Effector memory CD4-positive, alpha-beta T cell (primary cell): Measurements from ENCODE around the gene DNAJC4.

Experiments used
- DNase-seq, 3 donors: peaks; one replicate each; pipeline ENCODE4 v3.0.0-alpha.2; 2020
- H3K27ac ChIP-seq: 2 replicates; pipeline ENCODE4 v1.7.0; 2013; ENCODE audit warnings: mild to moderate bottlenecking, low read length, moderate library complexity; ENCODE audit not compliant: insufficient read depth, poor library complexity, severe bottlenecking
- H3K27me3 ChIP-seq: replicated peaks from 2 replicates; pipeline ENCODE4 v1.7.0; 2013; ENCODE audit warnings: mild to moderate bottlenecking, low read length; ENCODE audit not compliant: insufficient read depth, control insufficient read depth, poor library complexity, severe bottlenecking
- H3K36me3 ChIP-seq: 2 replicates; pipeline ENCODE4 v1.7.0; 2013; ENCODE audit warnings: mild to moderate bottlenecking, low read length, moderate library complexity; ENCODE audit not compliant: control insufficient read depth, insufficient read depth
- H3K4me1 ChIP-seq: 2 replicates; pipeline ENCODE4 v1.7.0; 2013; ENCODE audit warnings: low read length, mild to moderate bottlenecking; ENCODE audit not compliant: control insufficient read depth, insufficient read depth, poor library complexity, severe bottlenecking
- H3K4me3 ChIP-seq: 2 replicates; pipeline ENCODE4 v1.7.0; 2013; ENCODE audit warnings: low read length, low read depth, mild to moderate bottlenecking; ENCODE audit not compliant: insufficient read depth, poor library complexity, severe bottlenecking
- H3K9me3 ChIP-seq: 2 replicates; pipeline ENCODE4 v1.7.0; 2013; ENCODE audit warnings: mild to moderate bottlenecking, low read length, moderate library complexity; ENCODE audit not compliant: control insufficient read depth

The DNAJC4 gene

GRCh38 chr11:64237484-64237951, 7.2 kb downstream of the DNAJC4 start:
- H3K36me3 ChIP-seq = no peaks in the 10 kb centered on the region
- peaks cover 34% of the 10 kb centered on the region for H3K4me1 ChIP-seq
- no peaks in the 10 kb centered on the region for H3K27me3 ChIP-seq
- DNase-seq = no peak
- H3K27ac ChIP-seq = no peak overlapping the region
- no peaks in the 10 kb centered on the region for H3K9me3 ChIP-seq
- no peak overlapping the region for H3K4me3 ChIP-seq

GRCh38 chr11:64238076-64238475, 7.7 kb downstream of the DNAJC4 start:
- H3K4me1 ChIP-seq = peaks cover 36% of the 10 kb centered on the region

GRCh38 chr11:64238999-64239398, 8.7 kb downstream of the DNAJC4 start:
- Histone ChIP-seq H3K27me3 (no peaks in the 10 kb centered on the region), H3K36me3 (no peaks in the 10 kb centered on the region), H3K9me3 (no peaks in the 10 kb centered on the region), H3K4me1 (peaks cover 31% of the 10 kb centered on the region), H3K4me3 (no peak overlapping the region), H3K27ac (no peak overlapping the region)
- DNase-seq = no peak

More at GRCh38 chr11:64238076-64238475, 7.7 kb downstream of the DNAJC4 start:
- Histone ChIP-seq H3K27ac (no peak overlapping the region), H3K4me3 (no peak overlapping the region), H3K27me3 (no peaks in the 10 kb centered on the region), H3K9me3 (no peaks in the 10 kb centered on the region), H3K36me3 (no peaks in the 10 kb centered on the region)
- no peak for DNase-seq

- Histone ChIP-seq H3K9me3 (no peaks in the 10 kb centered on the region), H3K36me3 (no peaks in the 10 kb centered on the region), H3K27me3 (no peaks in the 10 kb centered on the region), H3K4me1 (peaks cover 32% of the 10 kb centered on the region), H3K4me3 (no peak overlapping the region), H3K27ac (peak overlapping the region; percentile 99)
- DNase-seq = no peak
Observed at GRCh38 chr11:64239662-64240434, 9.5 kb downstream of the DNAJC4 start.

- DNase-seq = peak; percentile 97 to 98 (median 98)
- H3K4me1 ChIP-seq = peaks cover 32% of the 10 kb centered on the region
- H3K9me3 ChIP-seq = no peaks in the 10 kb centered on the region
- H3K27ac ChIP-seq = peak within 1 kb of the TSS; percentile 99
- H3K4me3 ChIP-seq = peak within 1 kb of the TSS; percentile 89
- H3K36me3 ChIP-seq = no peaks in the 10 kb centered on the region
- H3K27me3 ChIP-seq = no peaks in the 10 kb centered on the region
Observed at GRCh38 chr11:64240435-64241240, 10.3 kb downstream of the DNAJC4 start, which contains the start of gene FKBP2. Gene FKBP2 (plus strand): TSS chr11:64241095. CDS start chr11:64242388, 1,293 bp downstream.

- no peaks in the 10 kb centered on the region for H3K9me3 ChIP-seq
- DNase-seq = peak; percentile 99 to 100 (median 99)
- peak overlapping the region; percentile 99 for H3K27ac ChIP-seq
- no peaks in the 10 kb centered on the region for H3K36me3 ChIP-seq
- peaks cover 32% of the 10 kb centered on the region for H3K4me1 ChIP-seq
- peak overlapping the region; percentile 89 for H3K4me3 ChIP-seq
- no peaks in the 10 kb centered on the region for H3K27me3 ChIP-seq
Observed at GRCh38 chr11:64241241-64241490, 10.8 kb downstream of the DNAJC4 start.

GRCh38 chr11:64241491-64242374, 11.4 kb downstream of the DNAJC4 start:
- Histone ChIP-seq H3K9me3 (no peaks in the 10 kb centered on the region), H3K4me1 (peaks cover 33% of the 10 kb centered on the region), H3K36me3 (no peaks in the 10 kb centered on the region), H3K27me3 (no peaks in the 10 kb centered on the region), H3K4me3 (peak overlapping the region; percentile 89), H3K27ac (peak overlapping the region; percentile 99)
- DNase-seq = no peak

GRCh38 chr11:64243236-64243854, 13.0 kb downstream of the DNAJC4 start:
- no peaks in the 10 kb centered on the region for H3K27me3 ChIP-seq
- H3K27ac ChIP-seq = peak overlapping the region; percentile 19
- no peak for DNase-seq
- H3K36me3 ChIP-seq = no peaks in the 10 kb centered on the region
- H3K9me3 ChIP-seq = no peaks in the 10 kb centered on the region
- no peak overlapping the region for H3K4me3 ChIP-seq
- H3K4me1 ChIP-seq = peaks cover 40% of the 10 kb centered on the region

- no peak for DNase-seq
- peaks cover 40% of the 10 kb centered on the region for H3K4me1 ChIP-seq
- no peaks in the 10 kb centered on the region for H3K9me3 ChIP-seq
- H3K36me3 ChIP-seq = no peaks in the 10 kb centered on the region
- no peak overlapping the region for H3K4me3 ChIP-seq
- H3K27me3 ChIP-seq = no peaks in the 10 kb centered on the region
- H3K27ac ChIP-seq = peak overlapping the region; percentile 19
Observed at GRCh38 chr11:64244107-64244506, 13.8 kb downstream of the DNAJC4 start.
